Stimulated activated CD8-positive, alpha-beta memory T cell treated with anti-CD3 and anti-CD28 coated beads, Interleukin-7, amount 100 ng/mL, for 24 hours (primary cell): ENCODE results near the gene NCBP1.

Source experiments
- DNase-seq: peaks from one replicate; pipeline ENCODE4 v3.0.0-alpha.2; 2020; ENCODE audit warnings: low read depth

NCBP1 gene

GRCh38 chr9:97627624-97628023, 6.0 kb upstream of the NCBP1 start:
- no peak for DNase-seq

- DNase-seq: no peak
Observed at GRCh38 chr9:97628668-97629067, 5.0 kb upstream of the NCBP1 start.

- no peak for DNase-seq
Observed at GRCh38 chr9:97629156-97629555, 4.5 kb upstream of the NCBP1 start.

- DNase-seq: no peak
Observed at GRCh38 chr9:97630591-97630990, 3.0 kb upstream of the NCBP1 start.

GRCh38 chr9:97632248-97632984, 1.2 kb upstream of the NCBP1 start:
- DNase-seq: no peak

- no peak for DNase-seq
Observed at GRCh38 chr9:97633859-97634490, 354 bp downstream of the NCBP1 start.

- DNase-seq: no peak
Observed at GRCh38 chr9:97635026-97635425, 1.4 kb downstream of the NCBP1 start.

GRCh38 chr9:97636903-97637302, 3.3 kb downstream of the NCBP1 start:
- no peak for DNase-seq

GRCh38 chr9:97638666-97639065, 5.0 kb downstream of the NCBP1 start:
- no peak for DNase-seq

GRCh38 chr9:97640325-97640724, 6.7 kb downstream of the NCBP1 start:
- no peak for DNase-seq

GRCh38 chr9:97645720-97646119, 12.1 kb downstream of the NCBP1 start:
- no peak for DNase-seq

- no peak for DNase-seq
Observed at GRCh38 chr9:97647996-97648395, 14.4 kb downstream of the NCBP1 start.

- DNase-seq: no peak
Observed at GRCh38 chr9:97651646-97652045, 18.0 kb downstream of the NCBP1 start.

GRCh38 chr9:97658707-97659106, 25.1 kb downstream of the NCBP1 start:
- DNase-seq: no peak

GRCh38 chr9:97659771-97660170, 26.1 kb downstream of the NCBP1 start:
- DNase-seq: no peak

- DNase-seq: no peak
Observed at GRCh38 chr9:97660340-97660739, 26.7 kb downstream of the NCBP1 start.

GRCh38 chr9:97660847-97661246, 27.2 kb downstream of the NCBP1 start:
- DNase-seq: no peak

GRCh38 chr9:97665742-97666141, 32.1 kb downstream of the NCBP1 start:
- no peak for DNase-seq

GRCh38 chr9:97666907-97667686, 33.5 kb downstream of the NCBP1 start:
- DNase-seq: no peak

- DNase-seq: no peak
Observed at GRCh38 chr9:97668485-97668884, 34.9 kb downstream of the NCBP1 start.

GRCh38 chr9:97670586-97670985, 37.0 kb downstream of the NCBP1 start:
- no peak for DNase-seq

- DNase-seq: no peak
Observed at GRCh38 chr9:97672403-97672802, 38.8 kb downstream of the NCBP1 start.

- no peak for DNase-seq
Observed at GRCh38 chr9:97673922-97674321, 40.3 kb downstream of the NCBP1 start.
